Body of pancreas (tissue), 4 donors: Measurements from ENCODE around the gene LIX1L. TPM values are rescaled to one million over a fixed set of nuclear protein-coding genes. Genes with fewer than 3 reads are reported as not detected.

Experiments used
- ATAC-seq: fragments of 150-250 bp; one replicate; pipeline ENCODE4 v1.9.1; 2016
- DNase-seq, 4 donors: peaks; one replicate each; pipeline ENCODE4 v3.0.0-alpha.2; 2019
- H3K27ac ChIP-seq, 4 donors: fragments of 200-600 bp; sonication (generic); 1 replicate in 3 of 4; 2 replicates in 1 of 4; pipeline versions ENCODE4 v1.5.1 to v1.6.1; 2016 to 2019; ENCODE audit warnings: mild to moderate bottlenecking in 1 of 4, mixed read lengths in 1 of 4, moderate library complexity in 1 of 4
- H3K27me3 ChIP-seq, 2 donors: fragments of 200-600 bp; sonication (generic); one replicate each; pipeline ENCODE4 v1.6.0; 2016; ENCODE audit warnings: mild to moderate bottlenecking in 1 of 2
- H3K36me3 ChIP-seq, 2 donors: fragments of 200-600 bp; sonication (generic); replicated peaks in 1 of 2; 2 replicates each; pipeline ENCODE4 v1.5.1; 2016; ENCODE audit warnings: low read depth in 2 of 2; ENCODE audit not compliant: insufficient read depth in 1 of 2
- H3K4me1 ChIP-seq: fragments of 200-600 bp; sonication (generic); one replicate; pipeline ENCODE4 v1.6.0; 2016
- H3K4me3 ChIP-seq, 2 donors: fragments of 200-600 bp; sonication (generic); 1 replicate in 1 of 2; 2 replicates in 1 of 2; pipeline ENCODE4 v1.5.1; 2016 to 2019
- H3K9me3 ChIP-seq, 3 donors: fragments of 200-600 bp; sonication (generic); 1 replicate in 2 of 3; 2 replicates in 1 of 3; pipeline ENCODE4 v1.5.1; 2016
- POLR2A ChIP-seq, 3 donors: fragments of 450-650 bp; IDR thresholded peaks; one replicate each; pipeline ENCODE4 v1.6.1; 2016; ENCODE audit warnings: antibody characterized with exemption in 3 of 3, mild to moderate bottlenecking in 2 of 3
- WGBS, 2 donors: methylation state at CpG; one replicate each; pipeline ENCODE4 v1.1.5; 2017; 5-methylcytosine and 5-hydroxymethylcytosine counted together
- intact Hi-C: fragments of 100-400 bp; cut with DNase I; formaldehyde crosslinking; loops from one replicate; pipeline ENCODE4 v1.15.1; 2023
- total RNA-seq, 2 donors: library from RNA; depleted of rRNA; stranded (reverse); fragments of >200 nt; gene quantifications; one replicate each; pipeline ENCODE4 v1.1.0, GENCODE V29; 2016
- TF ChIP-seq, protein P1 (sequence below), 7 experiments: fragments of 450-650 bp in 4 of 7; fragments of 200-600 bp in 3 of 7; sonication (generic) in 3 of 7; IDR thresholded peaks; one replicate each; pipeline ENCODE4 v1.5.1; 2016 to 2019; ENCODE audit warnings: antibody characterized with exemption in 7 of 7

Gene LIX1L
- total RNA-seq, 2 donors from 2014 or later = 8.3 to 16.5 TPM

DNA sequence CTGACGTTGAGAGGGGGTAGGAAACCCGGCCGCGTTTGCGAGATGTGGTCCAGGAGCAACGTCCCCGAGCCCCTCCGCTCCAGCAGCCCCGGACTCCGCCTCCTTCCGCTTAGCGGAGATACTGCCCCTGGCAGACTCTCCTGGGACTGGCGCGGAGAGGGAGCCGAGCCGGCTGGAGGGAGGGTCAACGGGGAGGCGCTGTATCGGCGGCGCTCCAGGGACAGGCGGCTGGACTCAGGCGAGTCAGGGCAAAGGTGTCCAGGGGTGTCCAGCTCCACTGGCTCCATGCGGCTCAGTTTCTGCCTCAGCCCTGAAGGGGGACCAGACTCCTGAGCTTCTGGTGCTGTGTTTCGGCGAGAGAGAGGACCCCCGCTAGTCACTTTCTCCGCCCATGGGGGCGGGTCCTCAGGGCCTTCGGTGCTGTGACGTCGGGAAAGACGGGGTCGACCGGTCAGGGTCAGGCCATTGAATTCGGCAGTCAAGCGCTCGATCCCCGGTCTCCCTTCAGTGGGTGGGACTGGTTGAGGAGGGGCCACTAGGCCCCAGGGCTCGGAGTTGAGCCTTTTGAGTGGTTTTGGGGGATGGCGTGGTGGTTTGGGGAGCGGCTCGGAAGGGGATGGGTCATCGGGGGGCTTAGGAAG, 2.8 kb upstream of the LIX1L start:
- peak; percentile 67 to 80 (median 78) for DNase-seq

DNA sequence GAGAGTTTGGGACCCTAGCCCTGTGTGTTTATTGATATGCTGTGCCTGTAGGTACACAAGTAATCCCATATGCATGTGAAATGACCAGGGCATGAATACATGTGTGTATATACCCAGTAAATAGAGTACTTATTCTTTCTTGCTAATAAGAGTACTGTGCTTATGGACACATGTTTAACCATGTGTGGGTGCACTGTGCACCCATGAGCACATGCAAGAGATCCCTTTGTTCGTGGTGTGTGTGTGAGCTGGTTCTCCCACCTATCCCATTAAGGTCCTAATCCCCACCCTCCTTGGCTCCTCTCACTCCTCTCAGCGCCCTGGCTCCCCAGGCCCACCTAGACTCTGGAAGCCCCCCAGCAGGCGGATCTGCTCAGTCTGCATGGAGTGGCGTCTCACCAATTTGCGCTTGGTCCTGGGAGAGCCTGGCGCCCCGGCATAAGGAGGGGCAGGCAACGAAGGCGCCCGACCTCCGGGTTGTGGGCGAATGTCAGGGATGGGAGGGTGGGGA, 2.2 kb upstream of the LIX1L start:
- no peaks in the 10 kb centered on the region for H3K36me3 ChIP-seq
- intact Hi-C loops = no loop called here
- ATAC-seq (no peak), DNase-seq (no peak)
- peaks cover 61% of the 10 kb centered on the region for H3K4me1 ChIP-seq
- H3K27me3 ChIP-seq = no peaks in the 10 kb centered on the region
- H3K9me3 ChIP-seq = no peaks in the 10 kb centered on the region
- peak overlapping the region in 3 of 4 donors; percentile 48 to 62 (median 48) for H3K27ac ChIP-seq
- TF ChIP-seq, protein P1, sequence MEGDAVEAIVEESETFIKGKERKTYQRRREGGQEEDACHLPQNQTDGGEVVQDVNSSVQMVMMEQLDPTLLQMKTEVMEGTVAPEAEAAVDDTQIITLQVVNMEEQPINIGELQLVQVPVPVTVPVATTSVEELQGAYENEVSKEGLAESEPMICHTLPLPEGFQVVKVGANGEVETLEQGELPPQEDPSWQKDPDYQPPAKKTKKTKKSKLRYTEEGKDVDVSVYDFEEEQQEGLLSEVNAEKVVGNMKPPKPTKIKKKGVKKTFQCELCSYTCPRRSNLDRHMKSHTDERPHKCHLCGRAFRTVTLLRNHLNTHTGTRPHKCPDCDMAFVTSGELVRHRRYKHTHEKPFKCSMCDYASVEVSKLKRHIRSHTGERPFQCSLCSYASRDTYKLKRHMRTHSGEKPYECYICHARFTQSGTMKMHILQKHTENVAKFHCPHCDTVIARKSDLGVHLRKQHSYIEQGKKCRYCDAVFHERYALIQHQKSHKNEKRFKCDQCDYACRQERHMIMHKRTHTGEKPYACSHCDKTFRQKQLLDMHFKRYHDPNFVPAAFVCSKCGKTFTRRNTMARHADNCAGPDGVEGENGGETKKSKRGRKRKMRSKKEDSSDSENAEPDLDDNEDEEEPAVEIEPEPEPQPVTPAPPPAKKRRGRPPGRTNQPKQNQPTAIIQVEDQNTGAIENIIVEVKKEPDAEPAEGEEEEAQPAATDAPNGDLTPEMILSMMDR (IDR thresholded peaks at IDR 0.05) = no peak
- TF ChIP-seq POLR2A (IDR thresholded peaks at IDR 0.05) = no peak
- 6 to 14% methylated on average over 7 to 12 of the region's 12 CpGs for WGBS, 2 donors
- peak overlapping the region; percentile 44 to 45 for H3K4me3 ChIP-seq

More for the DNA sequence above, 2.8 kb upstream of the LIX1L start:
- Histone ChIP-seq H3K27ac (peak overlapping the region in 3 of 4 donors; percentile 48 to 62 (median 48)), H3K9me3 (no peaks in the 10 kb centered on the region), H3K27me3 (no peaks in the 10 kb centered on the region), H3K4me1 (peaks cover 60% of the 10 kb centered on the region), H3K4me3 (peak overlapping the region; percentile 44 to 45), H3K36me3 (no peaks in the 10 kb centered on the region)
- intact Hi-C loops = no loop called here
- ATAC-seq = peak; percentile 28
- 1 to 2% methylated on average over 20 to 37 of the region's 44 CpGs for WGBS, 2 donors
- TF ChIP-seq POLR2A (IDR thresholded peaks at IDR 0.05) = peak; percentile 25 to 68 (median 53)
- TF ChIP-seq, protein P1 (IDR thresholded peaks at IDR 0.05) = peak in 5 of 7 experiments; percentile 7 to 23 (median 21)

DNA sequence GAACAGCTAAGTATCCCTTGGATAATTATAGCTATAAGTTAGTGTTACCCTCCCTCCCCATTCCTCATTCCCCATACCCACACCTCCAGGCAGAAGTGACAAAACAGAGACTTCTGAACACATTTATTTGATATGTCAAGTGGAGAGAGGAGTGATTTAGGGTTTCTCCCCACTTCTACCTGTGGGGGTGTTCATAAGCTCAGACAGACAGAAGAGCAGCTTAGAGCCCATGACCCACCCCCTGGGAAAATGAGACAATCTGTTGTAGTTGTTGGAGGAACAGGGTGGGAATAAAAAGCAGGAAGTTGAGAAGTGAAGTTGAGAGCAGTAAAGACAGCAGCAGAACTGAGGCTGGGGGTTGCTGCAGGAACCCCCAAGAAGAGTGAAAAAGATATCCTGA, 1.5 kb upstream of the LIX1L start:
- no peak for TF ChIP-seq POLR2A (IDR thresholded peaks at IDR 0.05)
- TF ChIP-seq, protein P1 (IDR thresholded peaks at IDR 0.05) = no peak
- peaks cover 66% of the 10 kb centered on the region for H3K4me1 ChIP-seq
- H3K27me3 ChIP-seq = no peaks in the 10 kb centered on the region
- no peak overlapping the region for H3K4me3 ChIP-seq
- DNase-seq (no peak), ATAC-seq (no peak)
- H3K27ac ChIP-seq = no peak overlapping the region
- no peaks in the 10 kb centered on the region for H3K9me3 ChIP-seq
- intact Hi-C loops = no loop called here
- H3K36me3 ChIP-seq = no peaks in the 10 kb centered on the region

DNA sequence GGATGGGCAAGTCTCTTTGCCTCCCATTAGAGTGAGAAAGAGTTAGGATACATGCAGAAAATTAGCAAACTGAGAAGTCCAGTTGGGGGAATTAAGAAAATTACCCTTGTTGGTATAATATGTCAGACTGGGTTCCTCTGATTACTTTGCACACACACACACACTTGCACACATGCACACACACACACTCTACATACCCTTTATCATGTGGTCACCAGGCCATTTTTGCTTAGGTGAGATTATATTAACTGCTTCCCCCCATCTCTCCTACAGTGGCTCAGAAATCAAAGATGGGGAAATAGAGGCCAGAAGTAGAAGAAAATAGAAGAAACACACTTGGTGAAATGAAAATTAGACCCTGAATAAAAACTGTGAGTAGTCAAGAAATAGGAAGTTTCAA, 917 bp upstream of the LIX1L start:
- DNase-seq = no peak
- H3K4me1 ChIP-seq = peaks cover 66% of the 10 kb centered on the region
- no peak for ATAC-seq
- no peaks in the 10 kb centered on the region for H3K9me3 ChIP-seq
- H3K27me3 ChIP-seq = no peaks in the 10 kb centered on the region
- H3K4me3 ChIP-seq = no peak overlapping the region
- no peak overlapping the region for H3K27ac ChIP-seq
- H3K36me3 ChIP-seq = no peaks in the 10 kb centered on the region
- intact Hi-C loops = no loop called here
- TF ChIP-seq, protein P1 (IDR thresholded peaks at IDR 0.05) = no peak
- TF ChIP-seq POLR2A (IDR thresholded peaks at IDR 0.05) = no peak
